Activated CD4-positive, CD25-positive, alpha-beta regulatory T cell (primary cell): ENCODE data around the gene SYT7.

ENCODE experiments used
- DNase-seq, 4 experiments: peaks; one replicate each; lab custom pipeline; 2025; lab: John Stamatoyannopoulos, UW

The SYT7 gene

GRCh38 chr11:61535998-61536675 lies 44.7 kb downstream of the SYT7 start:
- DNase-seq: no peak

DNA sequence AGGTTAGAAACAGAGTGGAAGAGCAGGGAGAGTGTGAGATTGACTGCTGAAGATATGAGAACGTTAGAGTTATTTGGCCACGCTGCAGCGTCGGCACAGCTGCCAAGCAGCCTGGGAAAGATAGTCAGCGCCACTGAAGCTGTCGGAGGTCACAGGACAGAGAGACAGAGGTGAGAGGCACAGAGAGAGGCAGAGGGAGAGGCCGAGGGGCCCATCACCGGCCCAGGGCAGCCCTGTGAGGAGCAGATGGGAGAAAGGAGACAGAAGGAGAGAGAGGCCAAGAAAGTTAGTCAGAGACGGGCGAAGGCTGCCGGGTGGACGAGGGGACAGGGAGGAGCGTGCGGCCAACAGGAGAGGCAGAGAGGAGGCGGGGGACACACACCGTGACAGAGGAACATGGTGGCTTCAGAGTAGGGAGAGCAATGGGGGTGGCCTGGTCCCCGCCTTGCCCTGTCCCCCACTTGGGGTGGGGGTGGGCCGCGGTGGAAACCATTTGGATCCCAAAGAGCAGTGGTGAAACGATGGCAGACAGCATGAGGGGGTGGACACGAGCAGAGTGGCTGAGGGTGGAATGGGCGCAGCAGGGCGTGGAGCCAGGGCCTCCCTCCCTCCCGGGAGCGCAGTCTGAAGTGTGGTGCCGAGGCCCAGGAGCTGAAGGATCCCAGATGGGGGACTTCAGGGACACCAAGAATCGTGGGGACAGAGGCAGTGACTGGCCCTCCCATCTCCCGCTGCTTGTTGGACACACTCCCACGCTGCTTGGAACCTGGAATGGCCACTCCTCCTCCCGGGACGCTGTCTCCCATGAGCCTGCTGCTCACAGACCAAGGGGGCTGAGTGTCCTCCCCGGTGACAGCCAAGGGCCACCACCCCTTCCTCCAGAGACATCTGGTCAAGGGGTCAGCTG lies 45.7 kb downstream of the SYT7 start:
- no peak for DNase-seq

DNA sequence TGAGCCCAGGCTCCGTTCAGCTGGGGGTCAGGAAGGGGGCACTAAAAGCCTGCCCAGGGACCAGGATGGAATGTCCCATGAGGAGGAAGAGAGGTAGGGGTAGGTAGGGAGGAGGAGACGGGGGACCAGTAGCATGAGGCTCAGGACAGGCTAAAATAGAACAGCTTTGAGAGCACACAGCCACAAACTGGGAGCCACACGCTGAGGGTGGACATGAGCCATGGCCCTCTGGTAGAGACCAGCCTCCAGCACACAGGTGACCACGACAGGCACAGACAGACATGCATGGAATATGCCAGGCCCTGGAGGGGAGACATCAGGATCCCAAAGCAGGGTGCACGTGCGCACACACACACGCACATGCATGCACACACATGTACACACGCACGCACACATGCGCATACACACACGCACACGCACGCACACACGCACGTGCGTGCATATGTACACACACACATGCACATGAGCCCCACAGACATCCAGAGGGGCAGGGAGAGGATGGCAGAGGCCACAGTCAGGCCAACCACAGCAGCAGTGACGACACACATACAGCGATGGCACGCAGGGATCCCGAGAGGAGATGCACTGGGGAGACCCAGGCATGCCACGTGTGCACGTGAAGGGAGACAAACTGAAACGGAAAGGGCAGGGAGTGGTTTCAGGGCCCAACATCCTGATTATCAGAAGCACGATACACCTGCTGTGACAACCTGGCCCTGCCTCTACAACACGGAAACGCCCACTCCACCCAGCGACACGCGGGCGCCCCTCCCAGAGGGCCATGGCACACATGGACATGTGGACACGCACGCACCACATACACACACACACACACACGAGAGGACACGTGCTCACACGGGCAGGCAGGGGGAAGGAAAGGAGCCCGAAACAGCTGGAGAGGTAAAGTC lies 46.6 kb downstream of the SYT7 start:
- no peak for DNase-seq

GRCh38 chr11:61533401-61533800 lies 47.5 kb downstream of the SYT7 start:
- no peak for DNase-seq

DNA sequence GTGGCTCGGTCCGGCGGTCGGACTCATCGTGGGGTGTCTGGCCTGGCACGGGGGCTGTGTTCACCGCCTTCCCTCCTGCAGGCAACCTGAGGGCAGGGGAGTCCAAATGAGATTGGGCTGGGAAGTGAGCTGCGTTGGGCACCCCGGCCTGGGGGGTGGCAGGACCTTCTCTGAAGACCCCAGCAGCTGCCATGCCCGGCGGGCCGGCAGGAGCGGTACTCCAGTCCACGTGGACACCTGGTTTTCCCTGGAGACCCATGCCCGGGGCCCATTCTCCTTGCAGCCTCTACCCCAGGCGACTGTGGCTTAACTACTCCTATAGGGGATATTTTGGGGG lies 47.9 kb downstream of the SYT7 start:
- no peak for DNase-seq

GRCh38 chr11:61532134-61533038 lies 48.5 kb downstream of the SYT7 start:
- peak in 1 of 4 experiments; percentile 24 for DNase-seq

GRCh38 chr11:61531044-61531443 lies 49.8 kb downstream of the SYT7 start:
- no peak for DNase-seq

DNA sequence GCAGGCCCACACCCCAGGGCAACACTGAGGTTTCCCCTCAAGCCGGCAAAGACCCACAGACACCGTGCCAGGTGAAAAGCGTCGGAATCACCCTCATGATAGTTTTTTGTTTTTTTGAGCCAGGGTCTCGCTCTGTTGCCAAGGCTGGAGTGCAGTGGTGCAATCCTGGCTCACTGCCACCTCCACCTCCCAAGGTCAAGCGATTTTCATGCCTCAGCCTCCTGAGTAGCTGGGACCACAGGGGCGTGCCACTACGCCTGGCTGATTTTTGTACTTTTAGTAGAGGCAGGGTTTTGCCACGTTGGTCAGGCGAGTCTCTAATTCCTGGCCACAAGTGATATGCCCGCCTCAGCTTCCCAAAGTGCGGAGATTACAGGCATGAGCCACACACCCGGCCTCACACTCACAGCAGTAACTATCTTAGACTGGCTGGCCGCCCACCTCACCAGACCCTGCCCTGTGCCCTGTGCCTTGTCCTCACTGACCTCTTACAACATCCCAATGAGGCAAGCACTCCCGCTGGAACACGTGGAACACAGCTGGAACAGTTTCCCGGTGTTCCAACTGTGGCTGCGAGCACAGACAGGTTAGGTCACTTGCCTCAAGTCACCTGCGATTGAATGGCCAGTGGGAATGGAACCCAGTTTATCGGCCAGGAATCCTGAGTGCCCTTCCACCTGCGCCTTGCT lies 51.2 kb downstream of the SYT7 start:
- no peak for DNase-seq

GRCh38 chr11:61528114-61528513 lies 52.8 kb downstream of the SYT7 start:
- DNase-seq: no peak

GRCh38 chr11:61526956-61527731 lies 53.7 kb downstream of the SYT7 start:
- DNase-seq: no peak

DNA sequence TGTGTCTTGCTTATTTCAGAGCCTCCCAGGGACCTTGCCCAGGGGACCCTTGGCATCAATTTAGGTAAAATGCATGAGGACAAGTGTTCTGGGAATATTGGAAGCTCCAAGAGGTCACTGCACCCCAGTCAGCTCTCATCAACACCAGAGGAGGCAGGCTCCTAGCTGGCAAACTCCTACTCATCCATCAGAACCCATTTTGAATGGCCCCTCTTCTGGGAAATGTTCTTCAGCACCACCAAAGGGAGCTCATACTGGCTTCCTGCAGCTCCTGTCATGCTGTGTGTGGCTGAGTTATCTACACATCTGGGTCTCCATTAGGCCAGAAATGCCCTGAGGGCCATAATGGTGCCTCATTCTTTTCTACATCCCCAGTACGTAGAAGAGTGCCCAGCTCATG lies 54.6 kb downstream of the SYT7 start:
- no peak for DNase-seq

DNA sequence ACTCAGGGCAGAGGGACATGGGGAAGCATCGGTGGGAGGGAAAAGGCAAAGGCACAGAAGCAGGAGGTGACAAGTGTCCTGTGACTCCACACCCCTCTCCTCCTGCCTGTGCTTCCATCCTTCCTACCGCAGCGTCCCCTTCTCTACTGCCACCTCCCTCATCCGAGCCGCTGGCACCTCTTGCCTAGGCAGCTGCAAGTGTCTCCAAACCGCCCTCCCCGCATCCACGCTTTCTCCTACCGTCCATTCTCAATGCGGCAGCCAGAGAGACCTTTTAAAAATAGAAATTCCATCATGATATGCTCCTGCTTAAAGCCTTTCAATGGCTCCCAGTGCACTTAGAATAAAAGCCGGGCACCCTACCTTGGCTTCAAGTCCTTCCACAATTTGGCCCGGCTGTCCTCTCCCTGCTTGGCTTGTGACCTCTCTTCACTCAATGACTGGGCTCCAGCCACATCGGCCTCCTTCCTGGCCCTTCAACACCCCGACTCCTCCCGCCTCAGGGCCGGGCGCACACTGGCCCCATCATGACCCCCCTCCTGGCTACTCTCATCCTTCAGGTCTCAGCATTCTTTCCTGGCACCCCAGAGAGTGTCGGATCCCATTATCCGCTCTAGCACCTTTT lies 55.8 kb downstream of the SYT7 start:
- no peak for DNase-seq

DNA sequence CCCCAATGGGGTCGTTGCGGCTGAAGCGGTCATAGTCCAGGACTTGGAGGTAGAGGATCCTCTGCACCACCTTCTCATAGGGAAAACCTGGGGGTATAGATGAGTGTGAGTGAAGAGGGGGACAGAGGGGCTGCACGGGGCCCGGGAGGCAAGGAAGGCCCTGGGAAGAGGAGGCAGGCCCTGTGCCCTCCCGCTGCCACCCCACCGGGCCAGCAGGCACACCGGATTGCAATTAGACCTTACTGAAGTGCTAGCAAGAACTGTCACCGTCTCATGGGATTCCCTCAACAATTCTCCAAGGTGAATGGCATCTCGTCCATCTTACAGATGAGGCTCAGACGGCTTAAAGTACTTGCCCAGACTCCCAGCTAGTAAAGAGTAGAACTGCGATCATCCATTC lies 56.4 kb downstream of the SYT7 start:
- DNase-seq: no peak

- DNase-seq: no peak
These were observed 58.0 kb downstream of the SYT7 start for GRCh38 chr11:61522881-61523280.

DNA sequence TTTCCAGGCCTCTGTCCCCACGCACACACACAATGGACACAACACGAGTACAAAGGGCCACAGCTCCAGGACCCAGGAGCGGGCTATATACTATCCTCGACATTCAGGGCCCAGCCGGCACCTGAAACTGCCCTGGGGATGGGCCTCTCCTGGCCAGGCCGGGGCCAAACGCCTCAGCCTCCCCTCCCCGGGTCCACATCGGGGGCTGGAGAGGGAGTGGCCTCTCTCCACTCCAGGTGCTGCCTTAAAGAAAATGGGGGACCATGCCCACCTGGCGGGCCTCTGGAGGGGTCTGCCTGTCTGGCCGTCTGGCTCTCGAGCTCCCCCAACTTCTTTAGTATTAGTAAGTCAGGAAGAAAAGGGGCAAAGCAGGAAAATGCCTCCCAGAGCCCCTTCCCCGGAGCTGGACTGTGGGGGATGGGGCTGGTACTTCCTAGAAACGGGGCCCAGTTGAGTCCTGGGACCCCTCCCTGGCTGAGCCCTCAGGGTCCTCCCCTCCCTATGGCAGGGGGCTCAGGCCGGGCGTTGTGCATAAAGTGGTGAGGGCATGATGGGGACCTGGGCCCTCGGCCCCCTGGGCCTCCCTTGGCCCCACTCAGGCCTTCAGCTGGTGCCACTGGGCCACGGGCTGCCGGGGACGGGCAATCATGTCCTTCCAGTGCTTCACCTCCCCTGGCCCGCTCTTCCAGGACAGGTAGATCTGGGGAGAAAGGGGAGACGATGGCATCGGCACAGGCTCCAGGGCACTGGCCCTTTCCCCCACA lies 62.7 kb downstream of the SYT7 start:
- DNase-seq: no peak

GRCh38 chr11:61516675-61517572 lies 64.0 kb downstream of the SYT7 start:
- DNase-seq: peak in 2 of 4 experiments; percentile 49 to 50

DNA sequence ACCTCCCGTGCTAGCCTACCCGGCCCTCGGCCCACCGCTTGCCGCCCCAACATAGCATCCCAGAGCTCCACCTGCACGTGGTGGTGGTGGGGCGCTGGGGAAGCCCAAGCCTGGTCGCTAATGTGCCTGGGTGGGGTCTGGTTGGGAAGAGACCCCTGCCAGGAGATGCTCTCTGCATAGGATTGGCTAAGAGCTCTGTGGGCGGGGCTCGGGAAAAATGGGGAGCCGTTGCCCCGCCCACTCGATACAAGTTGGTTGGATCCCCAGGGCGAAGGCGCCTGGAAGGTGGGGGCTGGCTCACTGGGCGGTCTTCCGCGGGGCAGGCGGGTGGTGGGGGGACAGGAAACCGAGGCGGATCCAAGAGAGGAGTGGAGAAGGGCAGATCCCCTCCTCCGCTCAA lies 64.7 kb downstream of the SYT7 start:
- DNase-seq: no peak

- no peak for DNase-seq
These were observed 65.2 kb downstream of the SYT7 start for GRCh38 chr11:61515686-61516085.
